ENCODE measurements around the gene NR6A1.

NR6A1 gene

GRCh38 chr9:124467410-124468060, 303.6 kb downstream of the NR6A1 start:
- no peak for DNase-seq (ENCODE audit: low read depth)
- H3K4me3 ChIP-seq (replicated peaks; ENCODE audit: low read depth, low read length) = no peak overlapping the region
- TF ChIP-seq CTCF (IDR thresholded peaks at IDR 0.05; ENCODE audit: low read length, missing control alignments) = no peak

Measured in fibroblast of pulmonary artery (primary cell).